ENCODE data around the gene TPRKB.

DNA sequence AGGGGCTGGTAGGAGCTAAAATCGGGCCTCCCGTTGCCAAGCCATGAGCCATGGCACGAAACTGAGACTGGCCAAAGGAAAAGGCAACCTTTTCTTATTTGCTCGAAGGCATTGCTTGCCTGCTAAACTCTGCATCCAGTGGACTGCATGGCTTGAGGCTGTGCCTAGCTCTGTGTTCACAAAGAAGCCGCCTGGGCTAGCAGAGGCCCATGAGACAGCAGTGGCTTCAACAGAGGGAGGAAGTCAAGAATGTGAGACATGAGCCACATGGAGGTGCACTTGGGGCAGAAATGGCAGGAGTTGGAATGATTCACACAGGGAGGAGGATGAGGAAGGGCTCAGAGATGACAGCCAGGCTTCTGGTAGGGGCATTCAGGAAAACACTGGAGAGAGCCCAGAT lies 33.5 kb downstream of the TPRKB start:
- TF ChIP-seq, protein P1, sequence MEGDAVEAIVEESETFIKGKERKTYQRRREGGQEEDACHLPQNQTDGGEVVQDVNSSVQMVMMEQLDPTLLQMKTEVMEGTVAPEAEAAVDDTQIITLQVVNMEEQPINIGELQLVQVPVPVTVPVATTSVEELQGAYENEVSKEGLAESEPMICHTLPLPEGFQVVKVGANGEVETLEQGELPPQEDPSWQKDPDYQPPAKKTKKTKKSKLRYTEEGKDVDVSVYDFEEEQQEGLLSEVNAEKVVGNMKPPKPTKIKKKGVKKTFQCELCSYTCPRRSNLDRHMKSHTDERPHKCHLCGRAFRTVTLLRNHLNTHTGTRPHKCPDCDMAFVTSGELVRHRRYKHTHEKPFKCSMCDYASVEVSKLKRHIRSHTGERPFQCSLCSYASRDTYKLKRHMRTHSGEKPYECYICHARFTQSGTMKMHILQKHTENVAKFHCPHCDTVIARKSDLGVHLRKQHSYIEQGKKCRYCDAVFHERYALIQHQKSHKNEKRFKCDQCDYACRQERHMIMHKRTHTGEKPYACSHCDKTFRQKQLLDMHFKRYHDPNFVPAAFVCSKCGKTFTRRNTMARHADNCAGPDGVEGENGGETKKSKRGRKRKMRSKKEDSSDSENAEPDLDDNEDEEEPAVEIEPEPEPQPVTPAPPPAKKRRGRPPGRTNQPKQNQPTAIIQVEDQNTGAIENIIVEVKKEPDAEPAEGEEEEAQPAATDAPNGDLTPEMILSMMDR (IDR thresholded peaks at IDR 0.05), result no peak
- TF ChIP-seq POLR2A (IDR thresholded peaks at IDR 0.05), result no peak
